ENCODE measurements around the gene SLC22A23. TPM values are rescaled to one million over a fixed set of nuclear protein-coding genes. Genes with fewer than 3 reads are reported as not detected.
A peak's percentile ranks its signal among the peaks of the same experiment; 100 is the strongest.

Gene SLC22A23
- total and polyA plus RNA-seq, 7 donors = 8.1 to 18.7 (median 12.0) TPM

DNA sequence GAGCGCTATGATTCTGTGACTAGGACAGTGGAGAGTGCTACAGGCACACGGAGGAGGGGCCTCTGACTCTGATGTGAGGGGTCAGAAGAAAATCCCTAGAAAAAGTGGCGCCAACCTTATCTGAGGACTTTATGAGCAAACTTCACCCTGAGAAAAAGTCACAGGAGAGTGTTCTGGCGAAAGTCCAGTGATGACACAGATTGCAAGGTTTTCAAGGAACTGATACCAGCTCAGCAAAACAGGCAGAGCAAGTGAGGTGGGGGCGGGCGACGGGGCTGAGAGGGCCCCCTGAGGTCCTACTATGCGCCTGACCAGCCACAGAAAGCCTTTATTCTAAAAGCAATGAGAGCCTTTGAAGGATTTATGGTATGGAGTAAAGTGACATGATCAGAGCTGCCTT, 73.3 kb downstream of the SLC22A23 start:
- peaks cover 0 to 48% (median 18%) of the 10 kb centered on the region in 4 donors for H3K4me1 ChIP-seq
- no peak overlapping the region for H3K27ac ChIP-seq
- H3K9me3 ChIP-seq = no peaks in the 10 kb centered on the region
- 9 to 55% methylated on average over 8 of the region's 8 CpGs for WGBS, 2 donors
- H3K36me3 ChIP-seq = no peaks in the 10 kb centered on the region
- no peak overlapping the region for H3K4me3 ChIP-seq
- intact Hi-C loops (cut with DNase I) = no loop called here
- no peaks in the 10 kb centered on the region for H3K27me3 ChIP-seq
- TF ChIP-seq POLR2AphosphoS5 (IDR thresholded peaks at IDR 0.05) = no peak
- TF ChIP-seq EP300 (IDR thresholded peaks at IDR 0.05) = no peak
- TF ChIP-seq, protein P1, sequence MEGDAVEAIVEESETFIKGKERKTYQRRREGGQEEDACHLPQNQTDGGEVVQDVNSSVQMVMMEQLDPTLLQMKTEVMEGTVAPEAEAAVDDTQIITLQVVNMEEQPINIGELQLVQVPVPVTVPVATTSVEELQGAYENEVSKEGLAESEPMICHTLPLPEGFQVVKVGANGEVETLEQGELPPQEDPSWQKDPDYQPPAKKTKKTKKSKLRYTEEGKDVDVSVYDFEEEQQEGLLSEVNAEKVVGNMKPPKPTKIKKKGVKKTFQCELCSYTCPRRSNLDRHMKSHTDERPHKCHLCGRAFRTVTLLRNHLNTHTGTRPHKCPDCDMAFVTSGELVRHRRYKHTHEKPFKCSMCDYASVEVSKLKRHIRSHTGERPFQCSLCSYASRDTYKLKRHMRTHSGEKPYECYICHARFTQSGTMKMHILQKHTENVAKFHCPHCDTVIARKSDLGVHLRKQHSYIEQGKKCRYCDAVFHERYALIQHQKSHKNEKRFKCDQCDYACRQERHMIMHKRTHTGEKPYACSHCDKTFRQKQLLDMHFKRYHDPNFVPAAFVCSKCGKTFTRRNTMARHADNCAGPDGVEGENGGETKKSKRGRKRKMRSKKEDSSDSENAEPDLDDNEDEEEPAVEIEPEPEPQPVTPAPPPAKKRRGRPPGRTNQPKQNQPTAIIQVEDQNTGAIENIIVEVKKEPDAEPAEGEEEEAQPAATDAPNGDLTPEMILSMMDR (IDR thresholded peaks at IDR 0.05) = no peak
- no peak for TF ChIP-seq POLR2A (IDR thresholded peaks at IDR 0.05)
- DNase-seq = no peak

DNA sequence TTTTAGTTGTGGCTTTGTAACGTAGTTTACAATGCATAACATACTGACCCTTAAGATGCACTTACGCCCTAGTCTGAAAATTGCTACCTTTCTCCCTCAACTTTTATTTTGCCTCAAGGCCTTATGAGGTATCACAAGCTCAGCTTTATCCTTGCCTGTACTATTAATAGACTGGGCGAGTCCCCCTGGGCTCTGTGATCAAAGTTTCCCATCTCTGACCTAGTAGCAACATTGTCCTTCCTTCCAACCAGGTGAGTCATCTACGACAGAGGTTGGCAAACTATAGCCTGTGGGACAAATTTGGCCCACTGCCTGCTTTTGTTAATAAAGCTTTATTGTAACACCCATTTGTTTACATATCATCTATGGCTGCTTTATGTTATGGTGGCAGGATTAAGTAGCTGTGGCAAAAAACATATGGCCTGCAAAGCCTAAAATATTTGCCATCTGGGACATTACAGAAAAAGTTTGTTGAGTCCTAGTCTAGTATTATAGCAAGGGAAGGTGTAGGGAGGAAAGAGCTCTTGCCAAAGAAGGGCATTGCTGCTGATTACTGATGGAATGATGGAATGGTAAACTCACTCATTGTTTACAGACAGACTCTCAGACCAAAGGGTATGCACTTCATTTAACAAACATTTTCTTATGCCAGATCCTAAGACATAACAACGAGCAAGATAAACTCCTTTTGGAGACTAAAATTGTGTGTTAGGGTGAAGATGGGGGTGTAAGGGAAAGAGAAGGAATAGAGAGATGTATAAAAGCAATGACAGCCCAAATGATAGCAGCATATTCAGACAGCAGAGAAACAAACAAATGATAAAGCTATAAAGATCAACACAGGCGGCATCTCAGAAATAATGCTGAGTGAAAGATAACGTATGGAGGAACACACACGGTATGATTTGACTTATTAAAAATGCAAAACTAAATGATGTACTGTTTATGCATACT, 74.2 kb downstream of the SLC22A23 start:
- 29 to 68% methylated on average over 8 of the region's 8 CpGs for WGBS, 2 donors
- H3K4me3 ChIP-seq = no peak overlapping the region
- no peaks in the 10 kb centered on the region for H3K9me3 ChIP-seq
- TF ChIP-seq EP300 (IDR thresholded peaks at IDR 0.05) (no peak), POLR2AphosphoS5 (IDR thresholded peaks at IDR 0.05) (no peak), POLR2A (IDR thresholded peaks at IDR 0.05) (no peak)
- TF ChIP-seq, protein P1 (IDR thresholded peaks at IDR 0.05) = no peak
- H3K27ac ChIP-seq = no peak overlapping the region
- H3K36me3 ChIP-seq = no peaks in the 10 kb centered on the region
- DNase-seq = no peak
- peaks cover 0 to 52% (median 18%) of the 10 kb centered on the region in 4 donors for H3K4me1 ChIP-seq
- H3K27me3 ChIP-seq = no peaks in the 10 kb centered on the region
- intact Hi-C loops (cut with DNase I) = no loop called here

DNA sequence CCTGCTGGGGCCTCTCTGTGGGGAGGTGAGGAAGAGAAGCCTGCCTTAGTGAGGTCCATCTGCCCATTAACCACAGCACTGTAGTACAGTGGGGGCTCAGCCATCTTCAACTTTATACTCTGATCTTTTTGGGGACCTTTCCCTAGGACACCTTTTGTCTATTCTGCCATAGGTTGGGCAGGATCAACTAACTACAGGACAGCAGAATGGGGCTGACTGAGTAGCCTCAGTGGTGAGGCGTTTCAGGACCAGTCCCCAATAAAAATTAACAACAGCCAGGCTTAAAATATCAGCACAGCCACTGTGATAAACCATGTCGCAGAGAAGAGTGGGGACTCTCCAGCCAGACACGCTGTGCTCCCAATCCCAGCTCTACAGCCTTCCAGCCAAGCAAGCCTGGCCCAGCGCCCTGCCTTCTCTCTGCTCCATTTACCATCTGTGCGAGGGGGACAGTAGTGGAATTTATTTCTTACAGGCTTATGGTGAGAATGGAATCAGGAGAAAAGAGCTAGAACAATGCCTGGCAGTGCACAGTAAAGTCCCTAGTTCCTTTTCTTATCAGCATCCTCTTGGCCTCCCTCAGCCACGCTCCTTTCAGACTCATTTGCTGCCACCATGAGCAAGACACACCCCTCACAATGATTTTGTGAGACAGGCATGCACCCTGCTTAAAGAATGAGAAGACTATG, 75.5 kb downstream of the SLC22A23 start:
- intact Hi-C loops (cut with DNase I) = no loop called here
- peak overlapping the region in 2 of 4 donors; percentile 10 to 27 for H3K27ac ChIP-seq
- no peaks in the 10 kb centered on the region for H3K9me3 ChIP-seq
- TF ChIP-seq POLR2AphosphoS5 (IDR thresholded peaks at IDR 0.05) = no peak
- TF ChIP-seq, protein P1 (IDR thresholded peaks at IDR 0.05) = no peak
- TF ChIP-seq EP300 (IDR thresholded peaks at IDR 0.05) = no peak
- no peaks in the 10 kb centered on the region for H3K27me3 ChIP-seq
- peaks cover 0 to 58% (median 18%) of the 10 kb centered on the region in 4 donors for H3K4me1 ChIP-seq
- DNase-seq = no peak
- H3K36me3 ChIP-seq = no peaks in the 10 kb centered on the region
- 69 to 79% methylated on average over 6 of the region's 6 CpGs for WGBS, 2 donors
- no peak overlapping the region for H3K4me3 ChIP-seq

DNA sequence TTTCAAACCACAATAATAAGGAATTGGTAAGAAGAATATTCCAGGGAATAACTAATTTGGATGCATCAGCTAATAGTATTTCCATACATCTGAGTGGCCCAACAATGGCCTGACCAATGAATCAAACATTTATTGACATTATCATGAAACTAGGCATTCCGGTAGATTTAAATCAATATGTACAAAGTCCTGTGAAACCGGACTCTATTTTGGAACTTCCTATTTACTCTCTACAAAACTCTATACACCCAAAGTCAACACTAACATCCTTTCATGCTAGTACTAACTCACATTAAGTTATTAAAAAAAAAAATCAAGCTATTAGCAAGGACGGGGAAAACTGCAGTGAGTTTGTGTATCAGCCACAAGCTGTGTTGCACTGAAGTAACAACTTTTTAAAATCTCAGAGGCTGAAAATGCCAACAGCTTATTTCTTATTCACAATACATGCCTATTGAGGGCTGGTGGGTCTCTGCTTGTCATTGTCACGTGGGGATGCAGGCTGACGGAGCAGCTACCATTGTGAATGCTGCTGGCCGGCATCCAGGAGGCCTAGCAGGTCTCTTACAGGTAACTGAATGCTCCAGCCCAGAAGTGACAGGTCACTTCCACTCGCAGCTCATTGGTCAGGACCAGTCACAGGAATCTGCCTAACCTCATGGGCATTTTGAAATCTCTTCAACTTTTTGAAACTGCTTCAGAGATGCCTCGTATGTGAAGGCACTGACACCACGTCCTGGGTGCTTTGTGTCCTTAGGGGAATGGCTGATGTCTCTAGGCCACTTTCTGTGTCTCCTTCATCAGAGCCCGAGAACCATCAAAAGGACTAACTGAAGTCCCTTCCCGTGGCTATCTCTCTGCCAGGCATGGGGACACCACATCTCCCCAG, 76.3 kb downstream of the SLC22A23 start:
- TF ChIP-seq EP300 (IDR thresholded peaks at IDR 0.05) = no peak
- TF ChIP-seq, protein P1 (IDR thresholded peaks at IDR 0.05) = no peak
- no peak for TF ChIP-seq POLR2A (IDR thresholded peaks at IDR 0.05)
- TF ChIP-seq POLR2AphosphoS5 (IDR thresholded peaks at IDR 0.05) = no peak
- intact Hi-C loops (cut with DNase I) = no loop called here
- Histone ChIP-seq H3K36me3 (no peaks in the 10 kb centered on the region), H3K9me3 (no peaks in the 10 kb centered on the region), H3K27me3 (no peaks in the 10 kb centered on the region), H3K27ac (peak overlapping the region in 1 of 4 donors; percentile 27), H3K4me3 (no peak overlapping the region), H3K4me1 (peaks cover 0 to 61% (median 18%) of the 10 kb centered on the region in 4 donors)
- DNase-seq = peak; percentile 61
- WGBS, 2 donors = 37 to 78% methylated on average over 11 of the region's 11 CpGs

Measured in sigmoid colon (tissue), 7 donors.